HEK293 (cell line): ENCODE data around the gene FBH1.

Experiments
- KLF17 ChIP-seq: fragments of 450-650 bp; formaldehyde crosslinking; IDR thresholded peaks from 2 replicates; pipeline ENCODE4 v1.5.1; 2016; ENCODE audit warnings: missing biosample characterization, missing genetic modification characterization
- KLF8 ChIP-seq: fragments of 450-650 bp; formaldehyde crosslinking; IDR thresholded peaks from 2 replicates; pipeline ENCODE4 v1.5.1; 2016; ENCODE audit warnings: missing biosample characterization, missing genetic modification characterization
- MZF1 ChIP-seq: fragments of 450-650 bp; formaldehyde crosslinking; IDR thresholded peaks from 2 replicates; pipeline ENCODE4 v1.5.1; 2017; ENCODE audit warnings: missing biosample characterization, missing genetic modification characterization, borderline replicate concordance
- PRDM1 ChIP-seq: fragments of 450-650 bp; formaldehyde crosslinking; IDR thresholded peaks from 2 replicates; pipeline ENCODE4; 2016; ENCODE audit warnings: missing biosample characterization, missing genetic modification characterization
- REPIN1 ChIP-seq: fragments of 450-650 bp; formaldehyde crosslinking; IDR thresholded peaks from 2 replicates; pipeline ENCODE4 v1.5.1; 2017; ENCODE audit warnings: missing biosample characterization, missing genetic modification characterization, low read depth
- SCRT1 ChIP-seq: fragments of 450-650 bp; formaldehyde crosslinking; IDR thresholded peaks from 2 replicates; pipeline ENCODE4 v1.5.1; 2016; ENCODE audit warnings: missing biosample characterization, missing genetic modification characterization, borderline replicate concordance
- WT1 ChIP-seq: fragments of 450-650 bp; formaldehyde crosslinking; IDR thresholded peaks from 2 replicates; pipeline ENCODE4 v1.5.1; 2016; ENCODE audit warnings: missing biosample characterization, missing genetic modification characterization
- ZBTB6 ChIP-seq: fragments of 450-650 bp; formaldehyde crosslinking; IDR thresholded peaks from 2 replicates; pipeline ENCODE4 v1.5.1; 2017; ENCODE audit warnings: missing biosample characterization, missing genetic modification characterization
- ZFP69B ChIP-seq: fragments of 450-650 bp; formaldehyde crosslinking; IDR thresholded peaks from 2 replicates; pipeline ENCODE4 v1.5.1; 2016; ENCODE audit warnings: missing biosample characterization, missing genetic modification characterization
- ZNF112 ChIP-seq: fragments of 450-650 bp; formaldehyde crosslinking; IDR thresholded peaks from 2 replicates; pipeline ENCODE4 v1.5.0; 2017; ENCODE audit warnings: missing biosample characterization, missing genetic modification characterization
- ZNF2 ChIP-seq: fragments of 450-650 bp; formaldehyde crosslinking; IDR thresholded peaks from 2 replicates; pipeline ENCODE4 v1.5.1; 2016; ENCODE audit warnings: missing biosample characterization, missing genetic modification characterization
- ZNF239 ChIP-seq: fragments of 450-650 bp; formaldehyde crosslinking; IDR thresholded peaks from 2 replicates; pipeline ENCODE4 v1.5.1; 2016; ENCODE audit warnings: missing biosample characterization, missing genetic modification characterization
- ZNF266 ChIP-seq: fragments of 450-650 bp; formaldehyde crosslinking; IDR thresholded peaks from 2 replicates; pipeline ENCODE4 v1.5.1; 2016; ENCODE audit warnings: missing biosample characterization, missing genetic modification characterization, low read depth
- ZNF391 ChIP-seq: fragments of 450-650 bp; formaldehyde crosslinking; IDR thresholded peaks from 2 replicates; pipeline ENCODE4 v1.5.1; 2016; ENCODE audit warnings: low read depth, missing biosample characterization, missing genetic modification characterization, borderline replicate concordance
- ZNF433 ChIP-seq: fragments of 450-650 bp; formaldehyde crosslinking; IDR thresholded peaks from 2 replicates; pipeline ENCODE4 v1.5.1; 2016; ENCODE audit warnings: missing biosample characterization, missing genetic modification characterization, low read depth
- ZNF514 ChIP-seq: fragments of 450-650 bp; formaldehyde crosslinking; IDR thresholded peaks from 2 replicates; pipeline ENCODE4 v1.5.1; 2016; ENCODE audit warnings: missing biosample characterization, missing genetic modification characterization
- ZNF518A ChIP-seq: fragments of 450-650 bp; formaldehyde crosslinking; conservative IDR thresholded peaks from 2 replicates; pipeline ENCODE4 v1.5.1; 2016; ENCODE audit warnings: low read depth, missing biosample characterization, missing genetic modification characterization
- ZNF560 ChIP-seq: fragments of 450-650 bp; formaldehyde crosslinking; IDR thresholded peaks from 2 replicates; pipeline ENCODE4 v1.5.1; 2017; ENCODE audit warnings: missing biosample characterization, missing genetic modification characterization, borderline replicate concordance
- ZNF621 ChIP-seq: fragments of 450-650 bp; formaldehyde crosslinking; IDR thresholded peaks from 2 replicates; pipeline ENCODE4 v1.5.1; 2017; ENCODE audit warnings: missing biosample characterization, missing genetic modification characterization
- ZNF629 ChIP-seq: fragments of 450-650 bp; formaldehyde crosslinking; IDR thresholded peaks from 2 replicates; pipeline ENCODE4 v1.5.1; 2017; ENCODE audit warnings: missing biosample characterization, missing genetic modification characterization
- ZNF660 ChIP-seq: fragments of 450-650 bp; IDR thresholded peaks from 2 replicates; pipeline ENCODE4 v1.5.1; 2018; ENCODE audit warnings: missing biosample characterization, mild to moderate bottlenecking, missing genetic modification characterization
- TF ChIP-seq, protein P1 (sequence below): fragments of 450-650 bp; formaldehyde crosslinking; IDR thresholded peaks from 2 replicates; pipeline ENCODE4 v1.5.1; 2016; ENCODE audit warnings: missing biosample characterization, missing genetic modification characterization, borderline replicate concordance
- TF ChIP-seq, protein P2 (sequence below): fragments of 450-650 bp; formaldehyde crosslinking; IDR thresholded peaks from 2 replicates; pipeline ENCODE4 v1.5.1; 2017; ENCODE audit warnings: missing biosample characterization, missing genetic modification characterization
- TF ChIP-seq, protein P3 (sequence below): fragments of 450-650 bp; formaldehyde crosslinking; IDR thresholded peaks from 2 replicates; pipeline ENCODE4 v1.5.1; 2017; ENCODE audit warnings: missing biosample characterization, mild to moderate bottlenecking, missing genetic modification characterization, moderate library complexity
- TF ChIP-seq, protein P4 (sequence below): fragments of 450-650 bp; formaldehyde crosslinking; optimal IDR thresholded peaks from 2 replicates; pipeline ENCODE3; 2016; ENCODE audit warnings: missing biosample characterization, mild to moderate bottlenecking, missing genetic modification characterization

Gene FBH1

DNA sequence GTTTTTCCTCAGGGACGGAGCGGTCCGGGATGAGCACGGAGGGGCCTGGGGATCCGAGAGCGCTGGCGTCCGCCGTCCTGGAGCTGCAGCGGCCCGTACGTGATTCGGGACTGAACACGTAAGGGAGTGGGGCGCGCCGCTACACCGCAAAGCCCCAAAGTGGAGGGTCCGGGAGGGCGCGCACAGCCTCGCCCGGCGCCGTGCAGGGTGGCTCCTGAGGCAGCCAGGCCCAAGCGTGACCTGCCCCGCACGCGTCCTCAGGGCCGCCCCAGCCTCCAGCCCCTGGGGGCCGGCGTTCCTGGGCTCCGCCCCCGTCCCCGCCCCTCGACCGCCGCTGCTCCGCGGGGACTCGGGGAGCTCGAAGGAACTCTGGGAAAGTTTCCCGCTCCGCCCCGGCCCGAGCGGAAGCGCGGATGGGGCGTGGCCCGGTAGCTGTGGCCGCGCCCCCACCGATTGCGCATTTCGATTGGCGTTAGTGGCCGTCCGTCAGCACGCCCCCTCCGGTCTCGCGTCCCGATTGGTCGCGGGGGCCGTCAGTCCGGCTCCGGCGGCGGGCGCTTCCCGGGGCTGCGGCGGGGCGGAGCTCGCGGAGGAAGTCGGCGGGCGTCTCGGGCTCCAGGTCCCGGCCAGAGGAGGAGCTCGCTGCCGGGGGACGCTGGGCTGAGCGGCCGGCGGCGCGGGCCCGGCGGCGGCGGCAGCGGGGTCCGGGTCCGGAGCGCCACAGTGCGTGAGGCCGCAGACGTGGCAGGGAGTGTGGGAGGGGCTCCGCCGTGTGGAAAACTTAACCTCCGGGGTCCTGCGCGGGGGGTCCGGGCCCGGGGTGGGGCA, at the start of gene FBH1, which contains the start of gene ANKRD16 (continued):
- TF ChIP-seq, protein P1, sequence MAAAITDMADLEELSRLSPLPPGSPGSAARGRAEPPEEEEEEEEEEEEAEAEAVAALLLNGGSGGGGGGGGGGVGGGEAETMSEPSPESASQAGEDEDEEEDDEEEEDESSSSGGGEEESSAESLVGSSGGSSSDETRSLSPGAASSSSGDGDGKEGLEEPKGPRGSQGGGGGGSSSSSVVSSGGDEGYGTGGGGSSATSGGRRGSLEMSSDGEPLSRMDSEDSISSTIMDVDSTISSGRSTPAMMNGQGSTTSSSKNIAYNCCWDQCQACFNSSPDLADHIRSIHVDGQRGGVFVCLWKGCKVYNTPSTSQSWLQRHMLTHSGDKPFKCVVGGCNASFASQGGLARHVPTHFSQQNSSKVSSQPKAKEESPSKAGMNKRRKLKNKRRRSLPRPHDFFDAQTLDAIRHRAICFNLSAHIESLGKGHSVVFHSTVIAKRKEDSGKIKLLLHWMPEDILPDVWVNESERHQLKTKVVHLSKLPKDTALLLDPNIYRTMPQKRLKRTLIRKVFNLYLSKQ (tag by site-specific recombination), result 0 out of 2 replicates have a peak, but pooled peaks have one; percentile 20
- TF ChIP-seq ZNF112 (tag by site-specific recombination) (no peak), ZNF660 (tag by site-specific recombination) (peak; percentile 57), ZNF621 (tag by site-specific recombination) (no peak), SCRT1 (no peak), ZNF514 (tag by site-specific recombination) (no peak), ZNF266 (tag by site-specific recombination) (no peak), ZNF391 (peak; percentile 50; the same call in 1 of the 2 replicates), WT1 (tag by site-specific recombination) (no peak; the same call in 1 of the 2 replicates), KLF8 (tag by site-specific recombination) (peak; percentile 100), ZNF518A (tag by site-specific recombination) (no peak), ZBTB6 (peak; percentile 86), ZNF629 (tag by site-specific recombination) (no peak; the same call in 1 of the 2 replicates), PRDM1 (no peak), REPIN1 (tag by site-specific recombination) (peak; percentile 90; the same call in 1 of the 2 replicates), KLF17 (tag by site-specific recombination) (peak; percentile 88), ZFP69B (tag by site-specific recombination) (peak; percentile 63; the same call in 1 of the 2 replicates), ZNF433 (tag by site-specific recombination) (no peak), MZF1 (tag by site-specific recombination) (no peak), ZNF2 (peak; percentile 62; the same call in 1 of the 2 replicates), ZNF239 (tag by site-specific recombination) (no peak), ZNF560 (tag by site-specific recombination) (no peak)
- TF ChIP-seq, protein P2, sequence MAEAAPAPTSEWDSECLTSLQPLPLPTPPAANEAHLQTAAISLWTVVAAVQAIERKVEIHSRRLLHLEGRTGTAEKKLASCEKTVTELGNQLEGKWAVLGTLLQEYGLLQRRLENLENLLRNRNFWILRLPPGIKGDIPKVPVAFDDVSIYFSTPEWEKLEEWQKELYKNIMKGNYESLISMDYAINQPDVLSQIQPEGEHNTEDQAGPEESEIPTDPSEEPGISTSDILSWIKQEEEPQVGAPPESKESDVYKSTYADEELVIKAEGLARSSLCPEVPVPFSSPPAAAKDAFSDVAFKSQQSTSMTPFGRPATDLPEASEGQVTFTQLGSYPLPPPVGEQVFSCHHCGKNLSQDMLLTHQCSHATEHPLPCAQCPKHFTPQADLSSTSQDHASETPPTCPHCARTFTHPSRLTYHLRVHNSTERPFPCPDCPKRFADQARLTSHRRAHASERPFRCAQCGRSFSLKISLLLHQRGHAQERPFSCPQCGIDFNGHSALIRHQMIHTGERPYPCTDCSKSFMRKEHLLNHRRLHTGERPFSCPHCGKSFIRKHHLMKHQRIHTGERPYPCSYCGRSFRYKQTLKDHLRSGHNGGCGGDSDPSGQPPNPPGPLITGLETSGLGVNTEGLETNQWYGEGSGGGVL (tag by site-specific recombination), result 0 out of 2 replicates have a peak, but pooled peaks have one; percentile 0
- TF ChIP-seq, protein P3, sequence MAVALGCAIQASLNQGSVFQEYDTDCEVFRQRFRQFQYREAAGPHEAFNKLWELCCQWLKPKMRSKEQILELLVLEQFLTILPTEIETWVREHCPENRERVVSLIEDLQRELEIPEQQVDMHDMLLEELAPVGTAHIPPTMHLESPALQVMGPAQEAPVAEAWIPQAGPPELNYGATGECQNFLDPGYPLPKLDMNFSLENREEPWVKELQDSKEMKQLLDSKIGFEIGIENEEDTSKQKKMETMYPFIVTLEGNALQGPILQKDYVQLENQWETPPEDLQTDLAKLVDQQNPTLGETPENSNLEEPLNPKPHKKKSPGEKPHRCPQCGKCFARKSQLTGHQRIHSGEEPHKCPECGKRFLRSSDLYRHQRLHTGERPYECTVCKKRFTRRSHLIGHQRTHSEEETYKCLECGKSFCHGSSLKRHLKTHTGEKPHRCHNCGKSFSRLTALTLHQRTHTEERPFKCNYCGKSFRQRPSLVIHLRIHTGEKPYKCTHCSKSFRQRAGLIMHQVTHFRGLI, result no peak; the same call in 1 of the 2 replicates
- TF ChIP-seq, protein P4, sequence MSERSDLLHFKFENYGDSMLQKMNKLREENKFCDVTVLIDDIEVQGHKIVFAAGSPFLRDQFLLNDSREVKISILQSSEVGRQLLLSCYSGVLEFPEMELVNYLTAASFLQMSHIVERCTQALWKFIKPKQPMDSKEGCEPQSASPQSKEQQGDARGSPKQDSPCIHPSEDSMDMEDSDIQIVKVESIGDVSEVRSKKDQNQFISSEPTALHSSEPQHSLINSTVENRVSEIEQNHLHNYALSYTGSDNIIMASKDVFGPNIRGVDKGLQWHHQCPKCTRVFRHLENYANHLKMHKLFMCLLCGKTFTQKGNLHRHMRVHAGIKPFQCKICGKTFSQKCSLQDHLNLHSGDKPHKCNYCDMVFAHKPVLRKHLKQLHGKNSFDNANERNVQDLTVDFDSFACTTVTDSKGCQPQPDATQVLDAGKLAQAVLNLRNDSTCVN (tag by site-specific recombination), result peak; percentile 96
